Endothelial cell of umbilical vein (primary cell): ENCODE results near the gene PI4K2B. TPM values are rescaled to one million over a fixed set of nuclear protein-coding genes. Genes with fewer than 3 reads are reported as not detected.

Experiments
- BruUV-seq: library from RNA; stranded (reverse); fragments of 400-500 nt; replicated peaks from 2 replicates; lab custom pipeline; 2021; lab: Mats Ljungman, UMichigan
- CTCF ChIA-PET: fragments of 300-600, 350-600 bp; sonication (Branson Sonifier 250); formaldehyde crosslinking; loops from one replicate; lab custom pipeline; 2021; ENCODE audit warnings: antibody characterized with exemption, inconsistent platforms; lab: Charles Lee
- POLR2A ChIA-PET: fragments of 300-600, 350-600 bp; sonication (Branson Sonifier 250); formaldehyde crosslinking; loops from one replicate; lab custom pipeline; 2021; ENCODE audit warnings: antibody characterized with exemption, inconsistent platforms; lab: Charles Lee
- DNase-seq: peaks from one replicate; pipeline ENCODE4 v3.0.0-alpha.2; 2011; ENCODE audit warnings: low read depth, low spot score
- FAIRE-seq: peaks from 2 replicates; lab custom pipeline; 2011; peaks lifted over from hg19 to GRCh38; lab: Jason Lieb, UNC
- H2AFZ ChIP-seq: 2 replicates; pipeline ENCODE4 v1.6.0; 2012; ENCODE audit warnings: low read depth, low read length, control low read depth, inconsistent platforms
- H3K27ac ChIP-seq: 2 replicates; pipeline ENCODE4 v1.5.1; 2011; ENCODE audit warnings: low read depth, mild to moderate bottlenecking, control low read depth, low read length, moderate library complexity; ENCODE audit not compliant: insufficient read depth
- H3K27me3 ChIP-seq, 2 experiments: 2 replicates each; pipeline versions ENCODE4 v1.6.0 to v1.6.1; 2011; ENCODE audit warnings: low read length in 2 of 2, mixed read lengths in 1 of 2; ENCODE audit not compliant: control insufficient read depth in 2 of 2, insufficient read depth in 2 of 2
- H3K36me3 ChIP-seq, 2 experiments: 2 replicates in 1 of 2; 3 replicates in 1 of 2; pipeline ENCODE4 v1.5.1; 2011; ENCODE audit warnings: low read length in 2 of 2, mild to moderate bottlenecking in 1 of 2, moderate library complexity in 1 of 2; ENCODE audit not compliant: control insufficient read depth in 2 of 2, insufficient read depth in 2 of 2; ENCODE audit errors: extremely low read depth in 1 of 2
- H3K4me1 ChIP-seq: 3 replicates; pipeline ENCODE4 v1.5.1; 2011; ENCODE audit warnings: mild to moderate bottlenecking, low read length; ENCODE audit not compliant: control insufficient read depth, insufficient read depth; ENCODE audit errors: extremely low read depth
- H3K4me2 ChIP-seq: 2 replicates; pipeline ENCODE4 v1.6.1; 2011; ENCODE audit warnings: low read length, control low read depth, mixed read lengths; ENCODE audit not compliant: insufficient read depth
- H3K4me3 ChIP-seq, 3 experiments: fragments of 200-600 bp in 1 of 3; sonication (generic), shearing (Covaris generic) in 1 of 3; replicated peaks in 1 of 3; 2 replicates each; pipeline ENCODE4 v1.5.1; 2011 to 2016; ENCODE audit warnings: control low read depth in 3 of 3, low read length in 3 of 3, mild to moderate bottlenecking in 2 of 3, inconsistent platforms in 1 of 3, low read depth in 1 of 3, moderate library complexity in 1 of 3; ENCODE audit not compliant: insufficient read depth in 1 of 3
- H3K79me2 ChIP-seq: 2 replicates; pipeline ENCODE4 v1.6.0; 2012; ENCODE audit warnings: low read length, inconsistent platforms; ENCODE audit not compliant: control insufficient read depth, insufficient read depth
- H3K9ac ChIP-seq: replicated peaks from 2 replicates; pipeline ENCODE3; 2011; ENCODE audit warnings: low read length, control low read depth; ENCODE audit not compliant: insufficient read depth; ENCODE audit errors: extremely low read depth
- H3K9me1 ChIP-seq: replicated peaks from 3 replicates; pipeline ENCODE4 v1.6.0; 2011; ENCODE audit warnings: mild to moderate bottlenecking, low read length; ENCODE audit not compliant: control insufficient read depth, insufficient read depth; ENCODE audit errors: extremely low read depth
- H3K9me3 ChIP-seq: replicated peaks from 2 replicates; pipeline ENCODE4 v1.5.1; 2012; ENCODE audit warnings: low read length, inconsistent platforms; ENCODE audit not compliant: control insufficient read depth, insufficient read depth
- H4K20me1 ChIP-seq: replicated peaks from 2 replicates; pipeline ENCODE3; 2011; ENCODE audit warnings: mild to moderate bottlenecking, low read length; ENCODE audit not compliant: control insufficient read depth, insufficient read depth; ENCODE audit errors: extremely low read depth
- EZH2 ChIP-seq: IDR thresholded peaks from 2 replicates; pipeline ENCODE4 v1.6.1; 2012; ENCODE audit warnings: borderline replicate concordance, low read depth, mild to moderate bottlenecking, moderate library complexity, low read length, inconsistent platforms; ENCODE audit not compliant: severe bottlenecking
- FOS ChIP-seq: IDR thresholded peaks from 2 replicates; pipeline ENCODE4 v1.6.1; 2011; ENCODE audit warnings: mild to moderate bottlenecking, low read length, moderate library complexity, borderline replicate concordance; ENCODE audit not compliant: insufficient read depth
- GATA2 ChIP-seq: IDR thresholded peaks from 2 replicates; pipeline ENCODE4 v1.7.0; 2011; ENCODE audit warnings: low read depth, mild to moderate bottlenecking, moderate library complexity, mixed read lengths, low read length; ENCODE audit not compliant: insufficient read length, insufficient read depth
- JUN ChIP-seq: IDR thresholded peaks from 2 replicates; pipeline ENCODE4 v1.6.1; 2011; ENCODE audit warnings: borderline replicate concordance, low read depth; ENCODE audit not compliant: insufficient read length, insufficient read depth
- MYC ChIP-seq: IDR thresholded peaks from one replicate; pipeline ENCODE4 v1.6.1; 2011; ENCODE audit warnings: mild to moderate bottlenecking, low read depth, low read length
- POLR2A ChIP-seq: IDR thresholded peaks from 2 replicates; pipeline ENCODE4 v1.6.1; 2012; ENCODE audit warnings: low read depth, mild to moderate bottlenecking, control low read depth, low read length
- POLR2AphosphoS5 ChIP-seq: IDR thresholded peaks from 2 replicates; pipeline ENCODE4 v1.6.1; 2012; ENCODE audit warnings: low read depth, mild to moderate bottlenecking, control low read depth, low read length, moderate library complexity; ENCODE audit not compliant: insufficient read depth
- dilution Hi-C: fragments of 300-500 bp; cut with MboI; formaldehyde crosslinking; loops from one replicate; pipeline ENCODE4 v1.15.0; 2019; ENCODE audit warnings: low sequenced_read_pairs; ENCODE audit not compliant: extremely low pct_ligation_motif_present
- intact Hi-C: fragments of 100-400 bp; cut with micrococcal nuclease; formaldehyde crosslinking; loops from one replicate; pipeline ENCODE4 v1.10.0; 2022
- polyA plus RNA-seq, 4 experiments: library from polyadenylated mRNA; depleted of rRNA in 3 of 4; stranded (reverse) in 3 of 4; unstranded in 1 of 4; fragments of >200 nt; gene quantifications; 2 replicates each; pipeline versions ENCODE4 v1.2.1 to v1.2.3, GENCODE V29; 2011 to 2012; ENCODE audit warnings: missing spikeins in 1 of 4
- total RNA-seq: library from RNA; stranded (reverse); gene quantifications from 2 replicates; pipeline ENCODE4 v1.2.3, GENCODE V29; 2021
- TF ChIP-seq, protein P1 (sequence below), 2 donors: IDR thresholded peaks; 1 replicate in 1 of 2; 2 replicates in 1 of 2; pipeline ENCODE4 v1.5.1; 2011; ENCODE audit warnings: low read length in 2 of 2, mild to moderate bottlenecking in 2 of 2, moderate library complexity in 2 of 2, control low read depth in 1 of 2, inconsistent platforms in 1 of 2, low read depth in 1 of 2; ENCODE audit not compliant: insufficient read depth in 1 of 2; ENCODE audit errors: extremely low read depth in 1 of 2
- TF ChIP-seq, protein P2 (sequence below): IDR thresholded peaks from 2 replicates; pipeline ENCODE4 v1.6.1; 2011; ENCODE audit not compliant: insufficient read depth, insufficient read length

Gene PI4K2B
- total and polyA plus RNA-seq, 2 donors (not counting 3 experiments of a cell fraction or from before 2014, with no cell fraction given), result 3.5 to 19.3 TPM

DNA sequence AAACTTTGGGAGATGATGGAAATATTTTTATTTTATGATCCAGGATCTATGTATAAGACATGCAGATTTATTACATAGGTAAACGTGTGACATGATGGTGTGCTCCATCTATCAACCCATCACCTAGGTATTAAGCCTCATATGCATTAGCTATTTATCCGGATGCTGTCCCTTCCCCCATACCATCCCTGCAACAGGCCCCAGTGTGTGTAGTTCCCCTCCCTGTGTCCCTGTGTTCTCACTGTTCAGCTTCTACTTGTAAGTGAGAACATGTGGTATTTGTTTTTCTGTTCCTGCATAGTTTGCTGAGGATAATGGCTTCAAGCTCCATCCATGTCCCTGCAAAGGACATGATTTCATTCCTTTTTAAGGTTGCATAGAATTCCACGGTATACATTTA is 50.6 kb downstream of the PI4K2B start:
- H3K4me2 ChIP-seq, result no peak overlapping the region
- H3K4me3 ChIP-seq, result no peak overlapping the region
- H2AFZ ChIP-seq, result no peak overlapping the region
- no peak for TF ChIP-seq POLR2AphosphoS5
- TF ChIP-seq EZH2, result no peak
- TF ChIP-seq JUN, result no peak
- no peak for TF ChIP-seq MYC
- no peak for TF ChIP-seq POLR2A
- no peak for TF ChIP-seq FOS
- TF ChIP-seq, protein P1, sequence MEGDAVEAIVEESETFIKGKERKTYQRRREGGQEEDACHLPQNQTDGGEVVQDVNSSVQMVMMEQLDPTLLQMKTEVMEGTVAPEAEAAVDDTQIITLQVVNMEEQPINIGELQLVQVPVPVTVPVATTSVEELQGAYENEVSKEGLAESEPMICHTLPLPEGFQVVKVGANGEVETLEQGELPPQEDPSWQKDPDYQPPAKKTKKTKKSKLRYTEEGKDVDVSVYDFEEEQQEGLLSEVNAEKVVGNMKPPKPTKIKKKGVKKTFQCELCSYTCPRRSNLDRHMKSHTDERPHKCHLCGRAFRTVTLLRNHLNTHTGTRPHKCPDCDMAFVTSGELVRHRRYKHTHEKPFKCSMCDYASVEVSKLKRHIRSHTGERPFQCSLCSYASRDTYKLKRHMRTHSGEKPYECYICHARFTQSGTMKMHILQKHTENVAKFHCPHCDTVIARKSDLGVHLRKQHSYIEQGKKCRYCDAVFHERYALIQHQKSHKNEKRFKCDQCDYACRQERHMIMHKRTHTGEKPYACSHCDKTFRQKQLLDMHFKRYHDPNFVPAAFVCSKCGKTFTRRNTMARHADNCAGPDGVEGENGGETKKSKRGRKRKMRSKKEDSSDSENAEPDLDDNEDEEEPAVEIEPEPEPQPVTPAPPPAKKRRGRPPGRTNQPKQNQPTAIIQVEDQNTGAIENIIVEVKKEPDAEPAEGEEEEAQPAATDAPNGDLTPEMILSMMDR (IDR thresholded peaks at IDR 0.05; ENCODE audit: extremely low read depth in 1 of 2, insufficient read depth in 1 of 2, low read depth in 1 of 2, low read length in 2 of 2), result no peak
- TF ChIP-seq GATA2, result no peak
- TF ChIP-seq, protein P2, sequence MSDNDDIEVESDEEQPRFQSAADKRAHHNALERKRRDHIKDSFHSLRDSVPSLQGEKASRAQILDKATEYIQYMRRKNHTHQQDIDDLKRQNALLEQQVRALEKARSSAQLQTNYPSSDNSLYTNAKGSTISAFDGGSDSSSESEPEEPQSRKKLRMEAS, result no peak
- no peak overlapping the region for H3K27ac ChIP-seq
- H3K9me3 ChIP-seq, result no peaks in the 10 kb centered on the region
- DNase-seq (no peak), FAIRE-seq (no peak)
- ChIA-PET POLR2A (no interaction called here), CTCF (interaction anchor here (1.4 kb wide), 1 partner anchor 28 kb away, joined by 6 read pairs; the partner anchor contains the start of gene ZCCHC4)
- H3K27me3 ChIP-seq, result no peaks in the 10 kb centered on the region
- no TSS peak for BruUV-seq
- no peaks in the 10 kb centered on the region for H3K36me3 ChIP-seq
- H3K4me1 ChIP-seq, result no peaks in the 10 kb centered on the region
- no peaks in the 10 kb centered on the region for H4K20me1 ChIP-seq
- dilution Hi-C loops, result no loop called here
- no peak overlapping the region for H3K9ac ChIP-seq
- intact Hi-C loops, result no loop called here
- H3K79me2 ChIP-seq, result no peaks in the 10 kb centered on the region
- no peaks in the 10 kb centered on the region for H3K9me1 ChIP-seq
